NCI-H146 treated with DMSO at 0.1 percent for 48 hours (cell line): ENCODE data around the gene PPIF.

Source experiments
- DNase-seq: peaks from one replicate; lab custom pipeline; 2025; ENCODE audit not compliant: unreplicated experiment; lab: John Stamatoyannopoulos, UW

PPIF gene

GRCh38 chr10:79399223-79399831 lies 52.1 kb downstream of the PPIF start:
- DNase-seq = no peak

- DNase-seq = peak; percentile 10
These were observed 53.1 kb downstream of the PPIF start for GRCh38 chr10:79400146-79401004.

GRCh38 chr10:79401015-79401921 lies 54.0 kb downstream of the PPIF start:
- no peak for DNase-seq

- DNase-seq = no peak
These were observed 55.3 kb downstream of the PPIF start for GRCh38 chr10:79402625-79402946.

- DNase-seq = no peak
These were observed 55.7 kb downstream of the PPIF start for GRCh38 chr10:79402951-79403350.

- DNase-seq = no peak
These were observed 56.4 kb downstream of the PPIF start for GRCh38 chr10:79403441-79404230.

- DNase-seq = no peak
These were observed 57.0 kb downstream of the PPIF start for GRCh38 chr10:79404231-79404609.

- no peak for DNase-seq
These were observed 57.4 kb downstream of the PPIF start for GRCh38 chr10:79404690-79405131.
